Testis (tissue), 2 donors: ENCODE results near the gene SLC24A3.

Experiments used
- POLR2A ChIP-seq: fragments of 450-650 bp; IDR thresholded peaks from one replicate; pipeline ENCODE4 v1.6.1; 2017; ENCODE audit warnings: antibody characterized with exemption, mild to moderate bottlenecking, moderate library complexity
- TF ChIP-seq, protein P1 (sequence below), 3 experiments: fragments of 450-650 bp in 2 of 3; fragments of 200-600 bp in 1 of 3; sonication (generic) in 1 of 3; IDR thresholded peaks; one replicate each; pipeline ENCODE4 v1.5.1; 2016 to 2019; ENCODE audit warnings: antibody characterized with exemption in 3 of 3, mild to moderate bottlenecking in 2 of 3, moderate library complexity in 1 of 3

DNA sequence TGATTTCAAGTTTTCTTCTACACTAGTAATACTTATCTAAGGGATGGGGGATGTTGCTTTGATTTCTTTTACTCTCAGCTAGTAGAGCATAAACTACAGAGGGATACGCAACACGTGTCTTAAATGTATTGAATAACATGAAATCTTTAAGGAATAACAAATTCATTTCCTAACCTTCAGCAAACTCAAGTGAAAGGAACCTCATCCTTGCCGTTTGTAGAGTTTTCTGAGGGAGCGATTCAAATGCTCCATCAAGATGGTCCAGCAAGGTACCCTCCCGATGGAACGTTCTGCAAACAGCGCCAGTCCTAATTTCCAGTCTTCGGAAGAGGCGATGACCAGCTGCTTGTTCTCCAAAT is 450.2 kb downstream of the SLC24A3 start:
- TF ChIP-seq, protein P1, sequence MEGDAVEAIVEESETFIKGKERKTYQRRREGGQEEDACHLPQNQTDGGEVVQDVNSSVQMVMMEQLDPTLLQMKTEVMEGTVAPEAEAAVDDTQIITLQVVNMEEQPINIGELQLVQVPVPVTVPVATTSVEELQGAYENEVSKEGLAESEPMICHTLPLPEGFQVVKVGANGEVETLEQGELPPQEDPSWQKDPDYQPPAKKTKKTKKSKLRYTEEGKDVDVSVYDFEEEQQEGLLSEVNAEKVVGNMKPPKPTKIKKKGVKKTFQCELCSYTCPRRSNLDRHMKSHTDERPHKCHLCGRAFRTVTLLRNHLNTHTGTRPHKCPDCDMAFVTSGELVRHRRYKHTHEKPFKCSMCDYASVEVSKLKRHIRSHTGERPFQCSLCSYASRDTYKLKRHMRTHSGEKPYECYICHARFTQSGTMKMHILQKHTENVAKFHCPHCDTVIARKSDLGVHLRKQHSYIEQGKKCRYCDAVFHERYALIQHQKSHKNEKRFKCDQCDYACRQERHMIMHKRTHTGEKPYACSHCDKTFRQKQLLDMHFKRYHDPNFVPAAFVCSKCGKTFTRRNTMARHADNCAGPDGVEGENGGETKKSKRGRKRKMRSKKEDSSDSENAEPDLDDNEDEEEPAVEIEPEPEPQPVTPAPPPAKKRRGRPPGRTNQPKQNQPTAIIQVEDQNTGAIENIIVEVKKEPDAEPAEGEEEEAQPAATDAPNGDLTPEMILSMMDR (IDR thresholded peaks at IDR 0.05), result no peak
- TF ChIP-seq POLR2A, result no peak
